GF-D8 (cell line): ENCODE measurements around the gene KRT5.

Experiments
- DNase-seq: peaks from one replicate; lab custom pipeline; 2025; lab: John Stamatoyannopoulos, UW

The KRT5 gene

DNA sequence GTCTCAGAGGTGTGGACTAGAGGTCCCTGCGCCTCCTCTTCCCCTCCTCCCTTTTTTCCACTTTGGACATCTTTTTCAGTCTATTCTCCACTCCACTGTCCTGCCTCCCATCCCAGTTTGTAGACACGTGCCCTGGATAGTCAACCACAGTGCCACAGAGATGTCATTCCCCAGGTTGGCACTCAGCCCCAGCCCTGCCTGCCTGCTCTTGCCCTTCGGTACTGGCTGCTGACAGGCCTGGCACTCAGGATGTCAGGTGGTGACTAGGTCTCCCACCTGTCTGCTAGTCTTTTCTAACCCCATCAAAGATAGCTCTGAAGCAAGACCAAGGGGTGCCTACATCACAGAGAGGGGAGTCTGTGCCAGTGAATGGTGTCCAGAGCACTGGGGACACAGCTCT, 16.9 kb upstream of the KRT5 start:
- DNase-seq = no peak

DNA sequence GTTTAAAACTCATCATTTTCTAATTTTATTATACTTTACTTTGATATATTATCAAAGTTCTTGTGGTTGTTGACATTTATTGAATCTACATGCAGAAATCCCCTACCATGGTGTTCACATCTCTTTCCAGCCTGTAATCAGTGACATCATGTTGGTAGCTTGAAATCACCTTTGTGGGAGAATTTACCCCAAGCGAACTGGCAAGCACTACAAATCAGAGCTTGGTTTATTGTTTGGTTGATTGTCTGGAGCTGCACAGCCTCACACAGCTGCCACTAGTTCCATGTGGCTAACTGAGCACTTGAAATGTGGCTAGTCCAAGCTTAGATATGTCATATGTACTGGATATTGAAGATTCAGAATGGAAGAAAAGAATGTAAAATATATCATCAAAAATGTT, 15.4 kb upstream of the KRT5 start:
- DNase-seq = no peak

DNA sequence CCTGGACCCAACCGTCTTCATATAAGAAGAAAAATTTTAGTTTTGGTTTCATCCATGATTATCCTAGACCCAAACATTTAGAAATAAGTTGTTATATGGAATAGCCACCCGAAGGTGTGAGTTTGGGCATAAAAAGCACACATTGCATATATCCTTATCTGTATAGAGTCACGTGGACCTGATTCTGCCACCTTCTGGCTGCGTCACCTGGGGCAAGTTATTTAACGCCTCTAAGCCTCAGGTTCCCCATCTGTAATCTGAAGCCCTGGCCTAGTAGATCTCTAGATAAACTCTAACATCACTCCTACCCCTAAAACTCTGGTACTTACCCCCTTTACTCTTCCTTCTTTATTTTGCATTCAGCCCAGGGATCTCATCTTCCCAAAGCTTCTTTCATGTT, 14.3 kb upstream of the KRT5 start:
- no peak for DNase-seq

DNA sequence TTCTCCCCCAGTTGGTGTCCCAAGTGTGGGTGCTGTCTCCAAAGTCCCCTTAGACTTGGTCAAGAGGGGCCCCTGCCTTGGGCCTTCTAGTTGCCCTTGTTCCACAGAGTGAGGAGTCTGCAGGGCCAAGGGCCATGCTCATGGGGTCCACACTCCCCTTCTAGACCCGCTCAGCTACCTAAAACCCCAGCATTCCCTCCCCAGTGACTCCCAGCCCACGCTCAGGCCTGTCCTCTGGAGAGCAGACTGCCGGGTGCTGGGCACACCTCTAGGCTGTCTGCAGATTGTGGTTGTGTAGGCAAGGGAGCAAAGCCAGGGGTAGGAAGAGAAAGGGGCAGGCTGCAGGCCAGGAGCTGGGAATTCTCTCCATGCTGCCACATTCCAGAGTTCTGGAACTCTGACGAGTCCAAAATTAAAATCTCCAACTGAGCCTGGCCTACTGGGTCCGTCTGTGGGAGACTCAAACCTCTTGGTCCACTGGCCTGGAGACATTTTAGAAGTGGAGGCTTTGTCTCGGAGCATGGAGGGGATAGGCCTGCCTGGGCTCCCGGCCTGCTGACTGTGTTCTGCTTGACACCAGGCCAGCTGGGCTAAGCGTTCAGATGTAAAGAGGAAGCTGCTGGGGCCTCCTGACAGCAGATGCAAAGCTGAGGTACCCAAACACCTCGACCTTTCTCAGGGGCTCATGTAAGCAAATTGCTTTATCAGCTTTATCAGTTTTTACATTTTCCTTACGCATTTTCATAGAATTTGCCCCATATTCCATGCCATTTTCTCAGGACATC, 13.7 kb upstream of the KRT5 start:
- no peak for DNase-seq

DNA sequence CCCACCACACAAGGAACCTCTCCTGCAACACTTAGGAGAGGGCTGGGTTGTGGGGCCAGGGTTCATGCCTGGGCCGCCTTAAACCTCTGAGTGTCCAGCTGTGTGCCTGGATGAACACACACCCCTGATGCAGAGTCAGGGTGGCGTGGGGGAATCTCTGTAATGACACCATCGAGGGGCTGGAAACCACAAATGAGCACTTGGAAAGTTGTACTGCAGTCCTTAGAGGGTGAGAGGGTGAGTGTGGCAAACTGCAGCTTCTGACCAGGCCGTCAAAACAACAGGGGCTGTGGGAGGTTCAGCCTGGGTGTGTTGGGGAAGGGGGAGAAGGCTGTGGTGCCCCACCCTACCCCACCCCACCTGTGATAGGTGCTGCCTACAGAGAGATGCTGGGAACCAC, 12.4 kb upstream of the KRT5 start:
- no peak for DNase-seq

DNA sequence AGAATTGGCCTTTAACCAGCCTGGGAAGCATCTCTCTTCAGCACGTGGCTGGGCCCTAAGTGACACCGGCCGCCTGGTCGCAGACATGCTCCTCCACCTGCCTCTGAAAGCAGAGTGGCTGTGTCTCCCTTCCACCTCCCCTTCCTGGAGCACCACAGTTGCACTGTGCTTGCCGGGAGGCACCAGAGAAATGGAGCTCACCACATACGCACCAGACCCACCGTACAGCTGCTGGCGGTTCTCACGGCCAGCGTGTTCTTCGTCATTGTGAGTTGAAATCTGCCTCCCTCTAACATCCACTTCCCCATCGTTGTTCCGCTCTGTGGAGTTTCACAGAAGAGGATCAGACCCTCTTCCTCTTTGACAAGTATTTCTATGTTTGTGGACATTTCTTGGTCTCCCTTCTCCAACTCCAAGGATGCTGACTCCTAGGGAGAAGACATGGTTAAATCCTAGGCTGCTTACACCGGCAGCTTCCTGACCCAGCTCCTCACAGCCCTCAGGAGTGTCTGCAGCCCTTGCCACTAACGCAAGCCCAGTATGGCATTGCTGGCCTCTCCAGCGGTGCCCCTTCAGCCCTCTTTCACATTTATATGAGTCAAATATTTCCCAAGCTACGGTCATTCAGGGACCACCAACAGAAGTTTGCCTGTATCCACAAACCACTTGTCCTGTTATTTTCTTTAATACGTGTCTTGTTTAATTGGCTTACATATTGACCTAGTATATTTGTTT, 11.5 kb upstream of the KRT5 start:
- no peak for DNase-seq

DNA sequence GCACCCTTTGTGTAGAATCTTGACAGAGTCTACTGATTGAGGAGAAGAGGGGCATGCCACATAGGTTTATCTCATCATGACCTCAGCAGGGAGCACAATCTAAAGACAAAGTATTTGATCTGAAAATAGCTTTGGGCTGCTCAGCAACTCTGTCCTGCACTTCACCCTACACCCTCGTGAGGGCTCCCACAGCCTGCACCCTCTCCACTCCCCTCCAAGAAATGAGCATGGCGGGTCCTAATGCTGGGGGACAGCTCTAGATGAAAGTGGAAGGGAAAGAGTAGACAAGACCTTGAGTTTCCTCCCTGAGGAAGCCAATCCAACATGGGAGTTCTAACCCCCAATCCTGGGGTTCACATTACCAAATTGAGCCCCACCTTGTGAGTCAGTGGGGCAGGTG, 10.7 kb upstream of the KRT5 start:
- DNase-seq = no peak

DNA sequence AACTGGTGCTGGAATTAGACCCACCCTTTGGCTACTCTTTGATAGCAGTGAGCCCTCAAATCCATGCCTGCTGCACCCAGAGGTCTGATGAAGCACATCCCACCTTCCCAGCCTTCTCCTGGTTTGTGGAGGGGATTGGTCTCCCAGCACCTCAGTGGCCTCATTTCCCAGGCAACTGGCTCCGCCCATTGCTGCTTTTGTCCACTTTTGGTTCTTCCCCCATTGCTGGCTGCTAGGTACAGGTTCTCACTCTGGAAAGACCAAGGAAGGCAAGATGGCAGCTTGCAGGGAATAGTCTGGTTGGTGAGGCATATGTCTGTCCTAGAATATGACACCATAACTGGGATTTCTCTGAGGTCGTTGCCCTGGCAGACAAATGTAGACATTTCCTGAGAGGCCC, 10.2 kb upstream of the KRT5 start:
- DNase-seq = no peak

DNA sequence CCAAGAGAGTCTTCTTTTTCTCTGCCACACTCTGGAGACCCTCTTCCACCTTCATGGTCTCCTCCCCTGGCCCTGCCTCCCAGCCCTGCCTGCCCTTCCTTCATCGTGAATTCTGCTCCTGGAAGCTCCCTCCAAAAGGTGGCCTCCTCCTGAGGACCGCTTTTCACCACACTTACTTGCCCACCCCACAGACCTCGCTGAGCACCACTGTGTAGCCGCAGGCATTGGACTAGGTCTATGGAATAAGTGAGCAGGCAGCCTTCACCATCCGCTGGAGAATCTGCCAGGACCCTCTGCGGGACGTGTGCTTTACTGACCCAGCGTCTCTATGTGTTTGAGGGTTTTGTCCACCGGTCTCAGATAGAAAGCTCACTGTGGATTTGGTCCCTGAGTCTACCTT, 9.7 kb upstream of the KRT5 start:
- no peak for DNase-seq

DNA sequence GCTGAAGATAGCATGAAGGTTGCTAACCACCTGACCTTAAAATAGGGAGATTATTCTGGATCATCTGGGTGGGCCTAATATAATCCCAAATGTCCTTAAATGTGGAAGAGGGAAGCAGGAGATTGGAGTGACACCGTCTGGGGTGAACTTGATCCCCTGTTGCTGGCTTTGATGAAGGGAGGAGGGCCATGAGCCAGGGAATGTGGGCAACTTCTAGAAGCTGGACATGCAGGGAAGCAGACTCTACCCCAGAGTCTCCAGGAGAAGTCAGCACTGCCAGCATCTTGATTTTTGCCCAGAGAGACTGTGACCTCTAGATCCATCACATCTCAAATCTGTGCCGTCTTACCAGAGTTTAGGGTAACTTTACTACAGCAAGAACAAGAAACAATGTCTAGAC, 9.2 kb upstream of the KRT5 start:
- DNase-seq = no peak

DNA sequence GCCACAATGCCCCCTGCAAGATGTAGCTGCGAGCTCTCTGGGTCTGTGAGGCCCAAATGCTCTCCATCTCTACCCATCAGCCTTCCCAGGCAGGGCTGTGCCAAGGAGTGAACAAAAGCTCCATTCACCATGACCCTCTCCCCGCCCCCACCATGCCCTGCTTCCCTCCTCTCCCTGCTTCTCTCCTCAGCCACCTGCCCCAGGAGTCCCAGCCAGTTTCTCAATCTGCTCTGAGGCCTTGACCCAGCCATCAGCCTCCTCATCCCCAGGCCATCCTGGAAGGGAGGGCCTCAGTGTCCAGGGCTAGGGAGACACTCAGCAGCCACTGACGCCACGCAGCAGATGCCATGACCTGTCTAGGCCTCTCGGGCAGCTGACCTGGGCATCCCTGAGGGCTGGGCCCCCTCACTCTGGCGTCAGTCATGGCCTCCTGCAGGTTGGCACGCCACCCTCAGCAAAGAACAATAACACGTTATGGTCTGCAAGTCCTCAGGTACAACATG, 8.5 kb upstream of the KRT5 start:
- DNase-seq = no peak

DNA sequence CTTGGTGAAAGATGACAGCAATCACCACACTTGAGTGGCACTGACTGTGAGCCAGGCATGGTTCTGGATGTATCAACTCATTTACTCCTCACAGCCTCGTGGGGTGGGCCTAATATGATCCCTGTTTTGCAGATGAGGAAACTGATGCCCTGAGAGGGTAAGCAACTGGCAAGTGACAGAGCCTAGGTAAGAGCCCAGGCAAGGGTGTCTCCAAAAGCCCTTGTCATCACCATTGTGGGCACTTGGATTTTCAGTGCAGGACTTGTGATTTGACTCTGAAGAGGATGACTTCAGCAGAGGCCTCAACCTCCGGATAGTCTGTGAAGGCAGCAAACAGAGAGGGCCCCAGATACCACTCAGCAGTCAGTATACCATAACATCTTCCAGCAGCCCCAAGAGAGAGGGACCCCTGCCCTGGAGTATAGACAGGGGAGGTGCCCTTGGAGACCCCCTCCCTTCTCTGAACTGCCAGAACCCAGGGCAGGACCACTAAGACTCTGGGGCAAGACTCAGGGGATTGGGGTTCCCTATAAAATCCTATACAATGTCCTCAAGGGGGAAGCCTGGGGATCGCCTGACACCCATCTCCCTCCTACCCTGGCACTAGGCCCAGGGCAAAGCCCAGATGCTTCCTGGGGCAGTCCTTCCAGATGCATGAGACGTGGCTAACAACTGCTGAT, 7.1 kb upstream of the KRT5 start:
- DNase-seq = no peak

DNA sequence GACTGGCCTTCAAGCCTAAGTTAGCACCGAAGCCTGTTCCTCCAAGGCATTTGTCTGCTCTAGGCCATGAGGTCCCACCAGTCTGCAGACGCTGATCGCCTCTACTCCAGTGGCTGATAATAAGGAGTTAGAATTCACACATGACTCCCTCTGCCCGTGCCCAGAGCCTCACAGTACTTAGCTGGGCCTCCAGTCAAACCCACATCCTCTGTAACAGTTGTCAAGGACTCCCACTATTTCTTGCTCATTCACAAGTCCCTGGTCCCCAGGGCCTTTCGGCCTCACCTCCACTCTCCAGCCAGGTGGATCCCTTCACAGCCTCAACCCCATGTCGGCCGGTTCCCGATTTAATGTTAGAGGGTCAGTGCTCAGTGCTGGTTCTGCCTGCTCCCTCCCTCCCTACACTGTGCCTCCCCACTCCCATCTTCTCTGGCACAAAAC, 6.3 kb upstream of the KRT5 start:
- no peak for DNase-seq

DNA sequence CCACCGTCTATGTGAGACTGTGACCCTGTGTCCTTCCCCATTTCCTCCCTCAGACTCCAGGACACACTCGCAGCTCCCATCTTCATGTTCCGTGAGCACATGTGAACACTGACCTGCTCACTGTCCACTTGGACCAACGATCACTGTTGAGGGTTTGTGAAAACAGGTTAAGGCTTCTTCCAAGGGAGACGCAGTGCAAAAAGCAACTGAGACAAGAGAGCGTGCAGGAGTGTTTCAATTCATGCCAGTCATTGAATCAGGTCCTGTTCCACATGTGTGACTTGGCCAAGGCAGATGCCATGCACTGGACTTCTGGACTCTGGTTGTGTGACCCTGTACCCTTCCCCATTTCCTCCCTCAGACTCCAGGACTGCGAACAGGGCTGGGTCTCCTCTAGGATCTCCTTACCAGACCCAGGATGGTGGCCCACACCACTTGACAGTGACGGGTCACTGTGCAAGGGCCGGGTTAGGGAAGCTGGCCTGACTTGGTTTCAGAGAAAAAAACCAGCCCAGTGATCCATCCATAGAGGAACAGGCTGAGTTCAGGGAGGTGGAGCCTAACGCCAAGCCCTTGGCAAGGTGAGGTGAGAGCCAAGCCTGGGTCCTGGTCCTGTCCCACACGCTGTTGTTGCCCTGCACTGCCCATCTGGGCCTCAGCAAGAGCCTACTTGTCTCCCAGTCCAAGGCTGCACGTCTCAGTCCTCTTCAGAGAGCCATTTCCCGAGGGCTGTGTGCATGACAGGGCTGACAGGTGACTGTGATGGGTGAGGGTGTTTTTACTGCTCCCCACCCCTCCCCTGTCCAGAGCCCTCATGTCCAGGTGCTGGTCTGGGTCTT, 5.7 kb upstream of the KRT5 start:
- no peak for DNase-seq

DNA sequence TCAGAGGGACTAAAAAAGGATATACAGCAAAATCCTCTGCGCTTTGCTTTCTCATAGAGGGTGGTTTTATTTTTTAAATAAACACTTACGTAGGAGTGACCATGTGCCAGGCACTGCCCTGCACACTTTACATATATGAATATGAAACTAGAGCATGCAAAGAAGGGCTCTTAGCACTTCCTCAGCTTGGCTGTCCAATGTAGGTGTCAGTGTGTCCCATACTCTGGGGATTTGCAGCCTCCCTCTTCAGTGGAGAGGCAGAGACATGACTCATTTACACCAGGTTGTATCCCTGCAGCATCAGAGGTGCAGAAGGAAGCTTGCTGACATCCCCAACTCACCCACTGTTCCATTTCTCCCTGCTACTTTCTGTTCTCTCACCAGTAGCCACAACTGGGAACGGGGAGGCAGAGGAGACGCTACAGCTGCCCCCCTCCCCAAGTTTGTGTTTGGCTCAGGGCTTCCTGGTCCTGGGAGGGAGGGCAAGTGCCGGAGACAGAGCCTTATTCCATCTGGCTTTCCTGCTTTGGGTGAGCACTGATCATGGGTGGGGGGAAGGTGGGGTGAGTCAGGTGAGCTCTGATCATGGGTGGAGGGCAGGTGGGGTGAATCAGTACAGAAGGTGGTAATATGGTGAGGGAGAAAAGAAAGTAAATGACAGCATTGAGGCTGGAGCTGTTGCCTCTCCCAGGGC, 4.9 kb upstream of the KRT5 start:
- DNase-seq = no peak

DNA sequence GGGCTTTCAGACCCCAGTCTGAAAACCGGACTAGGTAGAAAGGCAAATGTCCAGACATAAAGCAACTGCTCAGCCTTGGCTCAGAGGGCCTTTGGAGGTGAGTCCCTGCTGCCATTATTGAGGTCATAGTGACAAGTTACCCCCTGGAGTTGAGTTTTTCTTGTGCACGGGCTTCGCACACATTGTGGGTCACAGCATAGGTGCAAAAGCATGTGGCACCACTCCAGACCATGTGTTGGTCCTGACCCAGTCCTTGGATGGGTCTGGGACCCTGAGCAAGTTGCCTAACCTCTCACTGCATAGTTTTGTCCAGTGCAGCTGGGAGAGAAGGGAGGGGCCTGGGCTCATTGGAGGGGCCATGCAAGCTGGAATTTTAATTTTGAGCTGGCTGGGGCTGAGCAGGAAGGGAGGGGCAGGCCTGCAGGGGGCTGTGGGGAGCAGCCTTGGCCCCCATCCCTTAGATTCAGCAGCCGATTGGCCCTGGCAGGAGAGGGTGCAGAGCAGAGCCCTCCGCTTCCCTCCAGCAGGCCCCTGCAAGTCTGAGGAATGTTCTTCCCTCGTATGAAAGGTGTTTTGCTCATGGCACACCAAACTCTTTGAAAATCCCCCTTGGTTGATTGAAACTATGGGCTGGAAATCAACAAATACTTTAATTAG, 4.2 kb upstream of the KRT5 start:
- no peak for DNase-seq

DNA sequence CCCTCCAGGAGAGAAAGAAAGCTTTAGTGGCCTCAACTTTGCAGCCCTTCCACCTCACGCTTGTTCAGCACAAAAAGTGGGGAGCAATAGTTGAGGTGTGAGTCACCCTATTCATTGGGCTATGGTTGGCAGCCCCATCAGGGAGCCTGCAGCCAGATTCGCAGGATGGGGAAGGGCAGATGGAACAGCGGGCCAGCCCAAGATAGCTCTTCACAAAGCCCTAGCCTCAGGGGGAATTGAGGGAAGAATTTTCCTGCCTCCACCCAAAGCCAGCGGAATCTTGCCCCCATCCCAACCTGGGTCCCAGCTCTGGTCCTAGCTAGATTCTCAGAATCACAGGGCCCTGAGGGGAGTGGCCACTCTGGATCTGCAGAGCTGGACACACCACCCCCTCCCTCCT, 3.6 kb upstream of the KRT5 start:
- no peak for DNase-seq

DNA sequence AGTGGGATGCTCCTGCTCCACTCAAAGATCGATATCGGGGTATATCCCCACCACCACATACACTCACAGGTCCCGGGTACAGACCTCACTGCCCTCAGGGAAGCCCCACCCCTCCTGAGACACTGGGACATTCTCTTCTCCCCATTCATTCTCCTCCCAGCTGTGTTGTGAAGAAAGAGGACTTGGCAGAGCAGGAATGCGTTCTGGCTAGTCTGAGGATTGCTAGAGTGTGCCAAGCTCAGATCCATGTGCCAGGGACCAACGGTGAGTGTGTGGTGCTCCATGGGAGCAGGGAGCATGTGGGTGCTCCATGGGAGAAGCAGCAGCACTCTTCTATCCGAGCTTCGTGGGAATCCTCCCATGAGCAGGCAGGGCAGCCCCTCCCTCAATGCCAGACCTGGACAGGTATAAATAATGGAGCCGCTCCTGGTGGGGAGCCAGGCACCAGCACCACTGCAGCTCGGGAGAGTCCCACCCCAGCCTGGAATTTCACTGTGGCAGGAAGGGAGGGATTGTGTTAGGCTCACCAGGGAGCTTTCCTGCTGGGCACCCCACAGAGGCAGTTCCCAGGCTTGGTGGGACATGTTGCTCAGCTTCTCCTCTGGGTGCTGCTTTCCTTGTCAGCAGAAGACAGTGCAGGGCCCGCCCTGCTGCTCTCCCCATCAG, 2.3 kb upstream of the KRT5 start:
- no peak for DNase-seq

DNA sequence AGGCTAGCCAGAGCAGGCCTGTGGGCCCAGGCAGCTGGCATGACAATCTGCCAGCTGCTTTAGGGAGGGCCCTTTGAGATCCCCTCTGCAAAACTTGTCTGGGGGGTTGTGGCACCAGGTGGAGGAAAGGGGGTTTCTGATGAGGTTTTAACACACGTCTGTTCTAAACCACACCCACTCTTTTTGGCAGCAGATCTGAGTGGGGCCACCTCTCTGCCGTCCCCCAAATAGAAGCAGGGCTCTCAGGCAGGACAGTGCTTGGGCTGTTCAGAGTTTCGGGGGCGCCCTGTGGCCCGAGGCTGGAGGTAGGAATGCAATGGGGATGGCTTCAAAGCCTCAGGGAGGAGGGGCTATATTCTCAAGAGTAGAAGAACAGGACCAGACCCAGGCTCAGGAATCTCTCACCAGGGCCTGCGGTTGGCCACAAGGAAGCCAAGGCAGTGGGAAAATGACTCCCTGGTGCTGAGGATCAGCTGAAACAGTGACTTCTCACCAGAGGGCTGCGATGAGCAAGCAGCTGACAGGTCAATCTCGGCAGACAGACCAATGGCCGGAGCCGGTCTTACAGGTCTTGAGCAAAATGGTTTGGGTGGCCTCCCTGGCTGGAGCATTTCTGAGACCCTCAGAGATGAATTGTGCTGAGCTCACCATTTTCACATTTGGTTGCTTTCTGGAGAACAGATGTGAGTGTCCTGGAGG, 1.5 kb upstream of the KRT5 start:
- no peak for DNase-seq

DNA sequence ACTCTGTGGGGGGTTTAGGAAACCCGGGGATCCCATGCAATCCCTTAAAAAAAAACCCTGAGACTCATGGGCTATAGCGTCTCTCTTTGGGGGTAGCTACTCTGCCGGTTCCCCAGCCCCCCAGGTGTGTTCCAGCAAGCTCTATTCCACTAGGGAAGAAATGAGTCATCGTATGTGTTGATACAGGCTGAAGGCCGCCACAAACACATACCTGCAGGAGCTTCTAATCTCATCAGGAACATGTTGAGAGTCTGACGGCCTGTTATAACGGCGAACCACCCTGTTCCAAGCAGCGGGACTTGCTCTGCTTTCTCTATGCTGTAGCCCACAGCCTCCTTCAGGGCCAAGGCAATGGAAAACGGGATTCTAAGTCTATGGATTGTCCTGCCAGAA, 977 bp upstream of the KRT5 start:
- no peak for DNase-seq
